Ishikawa (cell line): ENCODE data around the gene DSG2.

Experiments used
- CEBPB ChIP-seq: IDR thresholded peaks from 2 replicates; pipeline ENCODE4 v1.6.1; 2012
- CREB1 ChIP-seq: IDR thresholded peaks from 2 replicates; pipeline ENCODE4 v1.6.1; 2012; ENCODE audit warnings: low read depth
- EGR1 ChIP-seq: IDR thresholded peaks from 2 replicates; pipeline ENCODE4 v1.6.1; 2012
- EP300 ChIP-seq: IDR thresholded peaks from 2 replicates; pipeline ENCODE4 v1.6.1; 2012; ENCODE audit warnings: borderline replicate concordance
- FOXM1 ChIP-seq: IDR thresholded peaks from 2 replicates; pipeline ENCODE4 v1.6.1; 2012; ENCODE audit warnings: low read depth, borderline replicate concordance
- MAX ChIP-seq: IDR thresholded peaks from 2 replicates; pipeline ENCODE4 v1.6.1; 2012
- NFIC ChIP-seq: IDR thresholded peaks from 2 replicates; pipeline ENCODE4 v1.6.1; 2012
- RAD21 ChIP-seq: IDR thresholded peaks from 2 replicates; pipeline ENCODE4 v1.6.1; 2012; ENCODE audit warnings: low read depth
- REST ChIP-seq: IDR thresholded peaks from 2 replicates; pipeline ENCODE4 v1.6.1; 2012; ENCODE audit warnings: low read depth, mild to moderate bottlenecking
- TAF1 ChIP-seq: IDR thresholded peaks from 2 replicates; pipeline ENCODE4 v1.6.1; 2012; ENCODE audit warnings: low read depth, mild to moderate bottlenecking
- TCF12 ChIP-seq: IDR thresholded peaks from 2 replicates; pipeline ENCODE4 v1.6.1; 2012; ENCODE audit warnings: low read depth
- TEAD4 ChIP-seq: IDR thresholded peaks from 2 replicates; pipeline ENCODE4 v1.6.1; 2012
- USF1 ChIP-seq: IDR thresholded peaks from 2 replicates; pipeline ENCODE4 v1.6.1; 2012
- YY1 ChIP-seq: IDR thresholded peaks from 2 replicates; pipeline ENCODE4 v1.6.1; 2012; ENCODE audit warnings: low read depth
- ZBTB7A ChIP-seq: IDR thresholded peaks from 2 replicates; pipeline ENCODE4 v1.6.1; 2012; ENCODE audit warnings: low read depth

The DSG2 gene

GRCh38 chr18:31546476-31546875, 48.5 kb downstream of the DSG2 start:
- no peak for TF ChIP-seq CEBPB
- TF ChIP-seq TCF12, result no peak
- TF ChIP-seq NFIC, result no peak
- TF ChIP-seq FOXM1, result no peak
- no peak for TF ChIP-seq RAD21
- no peak for TF ChIP-seq CREB1
- no peak for TF ChIP-seq MAX
- no peak for TF ChIP-seq EP300
- no peak for TF ChIP-seq YY1
- TF ChIP-seq REST, result no peak
- TF ChIP-seq TAF1, result no peak
- TF ChIP-seq ZBTB7A, result no peak
- TF ChIP-seq TEAD4, result no peak
- no peak for TF ChIP-seq USF1
- TF ChIP-seq EGR1, result no peak

GRCh38 chr18:31548853-31549252, 50.9 kb downstream of the DSG2 start:
- no peak for TF ChIP-seq TCF12
- TF ChIP-seq CEBPB, result no peak
- TF ChIP-seq EGR1, result no peak
- TF ChIP-seq FOXM1, result no peak
- no peak for TF ChIP-seq TEAD4
- no peak for TF ChIP-seq RAD21
- no peak for TF ChIP-seq ZBTB7A
- no peak for TF ChIP-seq YY1

- TF ChIP-seq CREB1 (no peak), REST (no peak), FOXM1 (no peak), RAD21 (no peak), EP300 (no peak), TAF1 (no peak), NFIC (no peak), TEAD4 (no peak), USF1 (no peak), CEBPB (no peak), MAX (no peak), TCF12 (no peak), ZBTB7A (no peak), YY1 (no peak), EGR1 (no peak)
These were observed 51.4 kb downstream of the DSG2 start for GRCh38 chr18:31549416-31549815.

- no peak for TF ChIP-seq MAX
- no peak for TF ChIP-seq CEBPB
- TF ChIP-seq REST, result no peak
- no peak for TF ChIP-seq YY1
- no peak for TF ChIP-seq TAF1
- no peak for TF ChIP-seq TEAD4
- no peak for TF ChIP-seq ZBTB7A
- no peak for TF ChIP-seq EGR1
- TF ChIP-seq USF1, result no peak
- no peak for TF ChIP-seq TCF12
- TF ChIP-seq NFIC, result no peak
- no peak for TF ChIP-seq EP300
- no peak for TF ChIP-seq RAD21
- TF ChIP-seq FOXM1, result no peak
- no peak for TF ChIP-seq CREB1
These were observed 53.9 kb downstream of the DSG2 start for GRCh38 chr18:31551883-31552282.
